GM19023 (cell line): ENCODE results near the gene CCDC63.

Experiments used
- ATAC-seq: cut with Tn5 transposase; IDR thresholded peaks from one replicate; pipeline ENCODE4 v1.9.1; 2021; ENCODE audit warnings: mild to moderate bottlenecking, moderate library complexity; ENCODE audit not compliant: unreplicated experiment

CCDC63 gene

GRCh38 chr12:110920324-110920910 lies 73.6 kb downstream of the CCDC63 start, which contains the start of gene MYL2:
TSS of gene MYL2 (minus strand) at chr12:110920579. CDS start at chr12:110920529, 50 bp downstream.
- no peak for ATAC-seq

GRCh38 chr12:110921262-110921661 lies 74.5 kb downstream of the CCDC63 start:
- no peak for ATAC-seq

- ATAC-seq: no peak
Observed at GRCh38 chr12:110922652-110923051, 75.9 kb downstream of the CCDC63 start.

GRCh38 chr12:110923192-110923591 lies 76.4 kb downstream of the CCDC63 start:
- no peak for ATAC-seq

GRCh38 chr12:110923692-110924334 lies 77.0 kb downstream of the CCDC63 start:
- no peak for ATAC-seq

- ATAC-seq: no peak
Observed at GRCh38 chr12:110927546-110927945, 80.8 kb downstream of the CCDC63 start.

DNA sequence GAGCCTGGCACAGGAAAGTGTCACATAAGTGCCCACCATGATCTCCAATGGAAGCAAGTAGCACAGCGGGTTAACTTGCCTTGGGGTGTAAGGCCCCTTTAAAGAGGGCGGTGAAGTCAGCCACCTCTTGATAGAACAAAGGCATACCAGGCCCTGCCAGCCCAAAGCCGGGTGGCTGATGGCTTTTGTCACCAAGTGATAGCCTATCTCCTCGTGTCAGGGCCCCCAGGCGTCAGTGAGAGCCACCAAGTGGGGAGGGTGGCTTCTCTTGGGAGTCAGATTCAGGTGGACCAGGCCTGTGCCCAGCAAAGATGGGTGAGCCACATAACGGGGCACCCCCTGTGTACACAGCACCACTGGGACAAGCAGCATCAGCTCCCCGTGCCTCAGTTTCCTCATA lies 81.9 kb downstream of the CCDC63 start:
- no peak for ATAC-seq

GRCh38 chr12:110929818-110930217 lies 83.0 kb downstream of the CCDC63 start:
- ATAC-seq: no peak

GRCh38 chr12:110930348-110931314 lies 83.8 kb downstream of the CCDC63 start:
- no peak for ATAC-seq

DNA sequence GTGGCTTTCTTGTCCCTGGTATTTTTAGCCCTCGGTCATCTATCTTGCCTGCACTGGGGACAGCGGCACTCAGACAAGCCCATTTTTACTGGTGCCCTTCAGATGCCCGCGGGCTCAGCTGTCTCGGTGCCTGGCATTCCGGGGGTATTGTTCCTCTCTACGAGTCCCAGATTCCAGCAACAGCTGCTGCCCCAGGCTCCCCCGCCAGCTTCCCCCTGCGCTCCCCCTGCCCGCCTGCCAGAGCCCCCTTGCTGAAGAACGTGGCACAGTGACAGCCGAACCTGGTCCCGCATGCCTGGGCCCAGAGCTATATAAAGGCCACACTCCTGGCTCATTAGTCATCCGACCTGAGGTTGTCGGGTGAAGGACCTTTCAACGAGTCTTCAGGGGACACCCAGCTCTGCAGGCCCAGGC lies 84.5 kb downstream of the CCDC63 start:
- no peak for ATAC-seq

- ATAC-seq: no peak
Observed at GRCh38 chr12:110932046-110932445, 85.3 kb downstream of the CCDC63 start.

DNA sequence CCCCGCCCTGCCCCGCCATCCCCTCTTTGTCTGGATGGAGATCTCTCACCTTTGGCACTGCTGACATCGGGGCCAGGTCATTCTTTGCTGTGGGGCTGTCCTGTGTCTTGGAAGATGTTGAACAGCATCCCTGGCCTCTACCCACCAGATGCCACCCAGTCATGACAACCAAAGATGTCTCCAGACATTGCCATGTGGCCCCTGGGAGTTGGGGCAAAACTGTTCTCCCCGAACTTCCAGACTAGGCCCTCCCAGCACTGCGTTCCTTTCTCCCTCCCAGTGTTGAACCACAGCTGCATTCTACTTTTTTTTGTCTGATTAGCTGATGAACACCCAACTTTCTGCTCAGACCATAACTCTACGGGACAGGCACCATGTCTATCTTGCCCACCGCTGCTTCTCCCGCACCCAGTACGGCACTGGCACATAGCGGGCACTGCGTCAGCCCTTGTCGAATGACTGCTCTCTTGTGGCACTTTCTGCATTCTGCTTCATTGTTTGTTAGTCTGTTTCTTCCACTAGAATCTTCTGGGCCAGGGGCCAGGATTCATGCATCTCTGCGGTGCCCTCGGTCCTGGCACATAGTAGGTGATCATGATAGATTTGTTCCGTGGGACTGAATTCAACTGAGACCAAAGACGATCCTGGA lies 86.7 kb downstream of the CCDC63 start:
- no peak for ATAC-seq

GRCh38 chr12:110934093-110934852 lies 87.5 kb downstream of the CCDC63 start:
- no peak for ATAC-seq

GRCh38 chr12:110935588-110935987 lies 88.8 kb downstream of the CCDC63 start:
- ATAC-seq: no peak

- ATAC-seq: no peak
Observed at GRCh38 chr12:110936367-110937103, 89.7 kb downstream of the CCDC63 start.

- ATAC-seq: no peak
Observed at GRCh38 chr12:110937104-110937641, 90.4 kb downstream of the CCDC63 start.

DNA sequence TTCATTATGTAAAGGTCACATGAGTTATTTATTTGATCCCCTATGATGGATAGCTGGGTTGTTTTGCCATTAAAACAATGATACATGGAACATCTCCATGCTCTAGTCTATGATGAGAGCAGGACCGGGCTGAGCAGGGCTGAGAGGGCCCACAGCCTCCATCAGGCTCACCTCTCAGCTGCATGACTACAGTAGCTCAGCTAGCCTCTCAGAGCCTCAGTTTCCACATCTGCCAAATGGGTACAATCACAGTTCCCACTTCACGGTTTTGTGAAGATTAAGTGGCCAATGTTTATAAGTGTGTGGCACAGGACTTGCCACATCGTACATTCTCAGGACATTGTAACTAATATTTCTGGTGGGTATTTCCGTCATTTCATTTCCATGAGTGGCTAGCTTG lies 93.5 kb downstream of the CCDC63 start:
- no peak for ATAC-seq

DNA sequence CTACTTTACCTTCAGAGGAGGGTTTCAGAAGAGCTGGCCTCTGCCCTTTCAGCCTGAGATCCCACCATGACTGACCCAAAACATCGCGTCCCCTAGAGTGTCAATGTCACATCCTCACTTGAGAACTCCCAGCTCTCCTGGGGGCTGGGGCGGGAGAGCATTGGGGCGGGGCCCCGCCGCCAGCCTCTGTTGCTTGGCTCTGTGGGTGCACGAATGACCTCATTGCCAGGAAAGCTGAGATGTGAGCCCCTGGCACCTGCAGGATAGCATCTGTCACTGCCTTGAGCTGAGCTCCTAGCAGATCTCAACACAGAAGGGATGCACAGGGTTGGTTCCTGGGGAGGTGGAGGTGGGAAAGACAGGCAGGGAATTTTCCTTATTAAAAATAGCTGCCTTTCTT lies 94.1 kb downstream of the CCDC63 start:
- no peak for ATAC-seq

DNA sequence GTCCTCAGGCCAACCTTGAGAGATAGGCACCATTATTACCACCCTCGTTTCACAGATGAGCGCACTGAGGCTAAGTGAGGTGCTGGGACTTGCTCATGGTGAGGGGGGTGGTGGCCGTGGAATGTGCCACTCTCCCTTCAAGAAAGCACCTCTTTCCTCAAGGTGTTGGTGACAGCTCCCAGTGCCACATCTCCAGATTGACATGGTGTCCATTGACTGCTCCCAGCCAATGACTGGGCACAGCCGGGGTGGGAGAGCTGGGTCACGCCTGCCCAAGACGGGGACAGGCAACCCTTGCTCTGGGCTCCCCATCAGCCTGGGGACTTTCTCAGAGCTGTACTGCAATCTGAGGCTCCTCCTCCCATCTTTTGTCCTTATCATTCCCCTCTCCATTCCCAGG lies 94.6 kb downstream of the CCDC63 start:
- no peak for ATAC-seq
